NCI-H82 (cell line): Measurements from ENCODE around the gene PCDHGA6.
A peak's percentile ranks its signal among the peaks of the same experiment; 100 is the strongest.
"Not testable (repeated sequence)": the region's sequence is repeated elsewhere in the genome, so short reads cannot be mapped to it uniquely, and the experiment has no call there.

ENCODE experiments used
- DNase-seq: peaks from one replicate; lab custom pipeline; 2025; lab: John Stamatoyannopoulos, UW

Gene PCDHGA6

DNA sequence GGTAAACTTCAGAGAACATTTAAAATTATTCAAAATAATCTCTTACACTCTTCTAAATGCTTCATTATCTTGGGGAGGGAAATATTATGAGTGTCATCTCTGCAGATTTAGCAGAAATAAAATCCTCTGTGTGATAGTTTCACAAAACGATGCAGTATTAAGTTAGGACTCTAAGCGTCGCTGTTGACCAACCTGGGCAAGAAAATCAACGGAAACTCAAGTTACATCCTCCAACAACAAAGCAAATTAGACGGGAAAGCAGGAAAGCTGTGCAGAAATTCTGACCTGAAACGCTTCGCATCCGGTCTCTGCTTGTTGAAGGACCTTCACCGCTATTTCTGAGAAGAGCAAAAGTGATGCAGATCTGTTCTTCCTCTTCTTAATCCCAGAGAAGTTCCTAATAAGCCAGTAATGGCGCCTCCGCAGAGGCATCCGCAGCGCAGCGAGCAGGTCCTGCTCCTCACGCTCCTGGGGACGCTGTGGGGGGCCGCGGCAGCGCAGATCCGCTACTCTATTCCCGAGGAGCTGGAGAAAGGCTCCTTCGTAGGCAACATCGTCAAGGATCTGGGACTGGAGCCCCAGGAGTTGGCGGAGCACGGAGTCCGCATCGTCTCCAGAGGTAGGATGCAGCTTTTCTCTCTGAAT is at the start of gene PCDHGA6:
Gene PCDHGA6, plus strand, starts transcription at position 219 of the 645 bp plus-strand sequence. Its CDS starts 193 bp downstream, at position 412.
- DNase-seq = no peak

DNA sequence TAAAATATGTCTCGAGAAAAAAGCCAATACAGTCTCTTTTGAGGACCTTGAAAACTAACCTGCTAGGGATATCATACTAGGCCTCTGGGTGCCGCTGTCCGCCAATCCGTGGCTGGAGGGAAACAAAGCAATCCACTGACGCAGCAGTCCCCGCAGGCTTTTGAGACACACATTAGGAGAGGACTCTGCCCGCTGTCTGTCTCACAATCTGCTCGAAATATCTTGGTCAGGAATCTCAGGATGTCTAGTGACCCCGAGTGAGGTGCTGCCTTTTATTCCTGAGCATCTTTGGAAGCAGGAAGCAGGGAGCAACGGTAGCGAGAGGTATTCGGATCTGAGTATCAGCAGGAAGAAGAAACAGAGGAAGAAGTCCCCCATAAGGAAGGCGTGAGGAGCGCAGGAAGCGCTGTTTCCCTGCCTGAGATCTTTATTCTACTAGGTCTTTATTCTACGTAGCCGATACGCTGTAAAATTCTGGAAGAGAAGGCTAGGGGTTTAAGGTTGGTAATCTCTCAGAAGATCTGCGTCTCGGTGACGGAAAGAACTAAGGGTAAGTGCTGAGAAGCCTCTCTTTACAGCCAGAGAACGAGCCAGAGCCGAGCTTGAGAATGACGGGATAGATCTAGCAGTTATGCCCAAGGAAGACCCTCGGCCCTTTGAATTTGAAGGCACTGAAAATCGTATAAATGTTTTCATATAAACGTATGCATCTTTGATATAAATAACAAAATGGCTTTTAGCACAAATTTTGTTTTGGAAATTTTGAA is 47.4 kb upstream of the PCDHGA6 start:
- peak; percentile 66 for DNase-seq

DNA sequence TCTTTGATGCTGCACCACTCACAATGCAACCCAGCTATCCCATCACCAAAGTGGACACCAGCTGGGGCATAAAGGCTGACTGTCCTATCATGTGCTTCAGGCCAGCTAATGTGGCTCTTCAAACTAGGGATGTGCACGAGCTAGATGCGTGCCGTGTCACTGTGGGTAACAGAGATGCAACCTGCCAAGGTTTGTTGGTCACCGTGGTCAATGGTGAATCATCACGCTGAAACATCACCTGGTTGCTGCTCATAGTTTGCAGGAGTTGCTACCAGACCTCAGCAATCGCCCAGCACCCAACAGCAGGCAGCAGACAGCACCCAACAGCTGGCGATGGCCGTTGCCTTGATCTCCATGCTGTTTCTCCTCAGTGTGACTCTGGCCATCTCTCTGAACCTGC is 45.5 kb upstream of the PCDHGA6 start:
- no peak for DNase-seq

DNA sequence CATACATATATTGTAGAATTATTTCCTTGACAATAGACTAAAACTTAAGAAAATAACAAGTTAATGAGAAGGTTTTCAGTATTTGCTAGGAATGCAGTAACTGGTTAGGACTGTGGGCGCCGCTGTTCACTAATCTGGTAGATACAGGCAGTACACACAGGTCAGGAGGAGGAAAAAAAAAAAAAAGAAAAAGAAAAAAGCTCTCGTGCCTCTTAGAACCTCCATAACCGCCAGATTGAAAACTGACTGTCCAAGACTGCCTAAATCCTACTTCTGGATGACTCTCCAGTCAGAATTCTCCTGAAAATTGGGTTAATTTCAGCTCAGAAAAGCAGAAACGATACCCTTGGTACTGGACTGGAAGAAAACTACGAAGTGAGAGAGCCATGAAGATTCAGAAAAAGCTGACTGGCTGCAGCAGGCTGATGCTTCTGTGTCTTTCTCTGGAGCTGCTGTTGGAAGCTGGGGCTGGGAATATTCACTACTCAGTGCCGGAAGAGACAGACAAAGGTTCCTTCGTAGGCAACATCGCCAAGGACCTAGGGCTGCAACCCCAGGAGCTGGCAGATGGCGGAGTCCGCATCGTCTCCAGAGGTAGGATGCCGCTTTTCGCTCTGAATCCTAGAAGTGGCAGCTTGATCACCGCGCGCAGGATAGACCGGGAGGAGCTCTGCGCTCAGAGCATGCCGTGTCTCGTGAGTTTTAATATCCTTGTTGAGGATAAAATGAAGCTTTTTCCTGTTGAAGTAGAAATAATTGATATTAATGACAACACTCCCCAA is 43.2 kb upstream of the PCDHGA6 start, which contains the start of gene PCDHGA1:
Gene PCDHGA1, plus strand, starts transcription at position 216 of the 782 bp plus-strand sequence.
- peak; percentile 7 for DNase-seq

DNA sequence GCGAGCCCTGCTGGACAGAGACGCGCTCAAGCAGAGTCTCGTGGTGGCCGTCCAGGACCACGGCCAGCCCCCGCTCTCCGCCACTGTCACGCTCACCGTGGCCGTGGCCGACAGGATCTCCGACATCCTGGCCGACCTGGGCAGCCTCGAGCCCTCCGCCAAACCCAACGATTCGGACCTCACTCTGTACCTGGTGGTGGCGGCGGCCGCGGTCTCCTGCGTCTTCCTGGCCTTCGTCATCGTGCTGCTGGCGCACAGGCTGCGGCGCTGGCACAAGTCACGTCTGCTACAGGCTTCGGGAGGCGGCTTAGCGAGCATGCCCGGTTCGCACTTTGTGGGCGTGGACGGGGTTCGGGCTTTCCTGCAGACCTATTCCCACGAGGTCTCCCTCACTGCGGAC is 41.1 kb upstream of the PCDHGA6 start:
- not testable (repeated sequence) for DNase-seq

DNA sequence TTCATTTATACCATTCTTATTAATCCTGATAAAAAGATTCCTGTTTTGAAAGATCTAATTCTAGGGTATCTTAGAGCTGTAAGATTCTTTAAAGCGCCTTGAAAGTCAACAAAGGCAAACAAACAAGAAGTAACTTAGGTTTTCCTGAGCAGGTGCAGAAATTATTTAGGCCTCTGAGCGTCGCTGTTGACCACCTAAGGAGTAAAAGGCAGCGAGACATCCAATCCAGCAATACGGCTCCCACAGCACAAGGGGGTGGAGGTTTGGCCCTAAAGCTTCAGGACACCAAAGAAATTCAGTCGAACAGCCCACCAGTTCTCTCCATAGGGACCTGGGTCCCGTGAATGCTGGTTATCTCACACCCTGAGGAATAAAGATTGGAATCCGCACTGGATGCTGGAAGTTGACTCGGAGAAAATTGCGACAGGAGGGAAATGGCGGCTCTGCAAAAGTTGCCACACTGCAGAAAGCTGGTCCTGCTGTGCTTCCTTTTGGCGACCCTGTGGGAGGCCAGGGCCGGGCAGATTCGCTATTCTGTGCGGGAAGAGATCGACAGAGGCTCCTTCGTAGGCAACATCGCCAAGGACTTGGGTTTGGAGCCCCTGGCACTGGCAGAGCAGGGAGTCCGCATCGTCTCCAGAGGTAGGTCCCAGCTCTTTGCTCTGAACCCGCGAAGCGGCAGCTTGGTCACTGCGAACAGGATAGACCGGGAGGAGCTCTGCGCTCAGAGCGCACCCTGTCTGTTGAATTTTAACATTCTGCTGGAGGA is 35.0 kb upstream of the PCDHGA6 start, which contains the start of gene PCDHGA2:
Gene PCDHGA2, plus strand, starts transcription at position 223 of the 769 bp plus-strand sequence.
- DNase-seq = peak; percentile 21

DNA sequence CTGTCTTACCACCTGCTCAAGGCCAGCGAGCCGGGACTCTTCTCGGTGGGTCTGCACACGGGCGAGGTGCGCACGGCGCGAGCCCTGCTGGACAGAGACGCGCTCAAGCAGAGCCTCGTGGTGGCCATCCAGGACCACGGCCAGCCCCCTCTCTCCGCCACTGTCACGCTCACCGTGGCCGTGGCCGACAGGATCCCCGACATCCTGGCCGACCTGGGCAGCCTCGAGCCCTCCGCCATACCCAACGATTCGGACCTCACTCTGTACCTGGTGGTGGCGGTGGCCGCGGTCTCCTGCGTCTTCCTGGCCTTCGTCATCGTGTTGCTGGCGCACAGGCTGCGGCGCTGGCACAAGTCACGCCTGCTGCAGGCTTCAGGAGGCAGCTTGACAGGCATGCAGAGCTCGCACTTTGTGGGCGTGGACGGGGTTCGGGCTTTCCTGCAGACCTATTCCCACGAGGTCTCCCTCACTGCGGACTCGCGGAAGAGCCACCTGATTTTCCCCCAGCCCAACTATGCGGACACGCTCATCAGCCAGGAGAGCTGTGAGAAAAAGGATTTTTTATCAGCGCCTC is 32.8 kb upstream of the PCDHGA6 start:
- not testable (repeated sequence) for DNase-seq

DNA sequence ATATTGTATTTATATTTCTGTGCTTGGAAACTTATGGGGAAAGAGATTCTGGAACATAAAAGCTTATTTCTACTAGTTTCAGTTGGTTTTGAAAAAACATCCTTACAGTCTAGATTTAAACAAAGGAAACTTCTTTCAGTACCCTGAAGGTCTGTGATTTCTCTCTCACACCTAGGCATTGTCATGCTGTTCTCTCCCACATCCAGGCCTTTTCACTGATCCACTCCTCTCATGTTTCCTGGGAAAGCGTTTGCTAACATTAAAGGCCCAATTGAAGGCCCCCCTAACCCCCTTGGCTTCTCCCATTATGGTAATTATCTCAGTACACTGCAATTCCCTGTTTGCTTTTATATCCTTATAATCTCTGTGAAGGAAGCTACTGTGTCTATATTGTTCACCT is 30.9 kb upstream of the PCDHGA6 start:
- no peak for DNase-seq

DNA sequence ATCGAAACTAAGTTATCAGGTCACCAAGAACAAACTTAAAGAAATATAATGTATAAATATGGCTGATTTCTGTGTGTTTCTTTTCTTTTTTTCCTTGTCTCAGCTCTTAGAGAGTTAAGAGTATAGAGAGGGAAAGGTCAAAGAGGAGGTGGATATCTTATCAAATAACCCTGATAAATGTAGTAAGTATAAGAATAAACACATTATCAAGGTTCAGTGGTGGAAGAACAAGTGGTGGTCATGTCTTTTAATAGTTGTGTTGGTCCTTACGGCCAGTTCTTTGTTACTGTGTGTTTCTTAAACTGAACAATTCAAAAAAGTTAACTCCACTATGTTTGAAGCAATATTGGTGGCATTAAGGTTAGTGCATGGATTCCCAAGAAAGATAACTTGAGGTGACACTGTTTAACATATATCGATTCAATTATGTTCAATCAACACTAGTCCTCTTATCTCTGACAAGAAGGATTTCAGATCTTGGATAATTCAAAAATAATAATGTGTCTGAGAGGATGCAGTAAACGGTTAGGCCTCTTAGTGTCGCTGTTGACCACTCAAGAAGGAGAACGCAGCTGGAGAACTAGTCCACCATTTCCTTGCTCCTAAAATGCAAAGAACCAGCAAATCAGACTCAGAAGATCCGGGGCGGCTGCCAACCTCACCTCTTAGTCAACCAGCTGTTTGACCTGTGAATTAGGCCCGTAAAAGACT is 30.3 kb upstream of the PCDHGA6 start, which contains the start of gene PCDHGA3:
Gene PCDHGA3, plus strand, starts transcription at position 588 of the 711 bp plus-strand sequence. CDS start 205 bp downstream, outside the sequence.
- peak; percentile 16 for DNase-seq

DNA sequence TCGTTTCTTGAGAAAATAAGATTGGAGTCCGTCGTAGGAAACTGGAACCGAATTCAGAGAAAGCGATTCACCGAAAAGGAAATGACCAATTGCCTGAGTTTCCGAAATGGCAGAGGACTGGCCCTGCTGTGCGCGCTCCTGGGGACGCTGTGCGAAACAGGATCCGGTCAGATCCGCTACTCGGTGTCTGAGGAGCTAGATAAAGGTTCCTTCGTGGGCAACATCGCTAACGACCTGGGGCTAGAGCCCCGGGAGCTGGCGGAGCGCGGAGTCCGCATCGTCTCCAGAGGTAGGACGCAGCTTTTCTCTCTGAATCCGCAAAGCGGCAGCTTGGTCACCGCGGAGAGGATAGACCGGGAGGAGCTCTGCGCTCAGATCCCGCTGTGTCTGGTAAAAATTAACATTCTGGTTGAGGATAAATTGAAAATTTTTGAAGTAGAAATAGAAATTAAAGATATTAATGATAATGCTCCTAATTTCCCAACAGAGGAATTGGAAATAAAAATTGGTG is 29.7 kb upstream of the PCDHGA6 start:
- no peak for DNase-seq

DNA sequence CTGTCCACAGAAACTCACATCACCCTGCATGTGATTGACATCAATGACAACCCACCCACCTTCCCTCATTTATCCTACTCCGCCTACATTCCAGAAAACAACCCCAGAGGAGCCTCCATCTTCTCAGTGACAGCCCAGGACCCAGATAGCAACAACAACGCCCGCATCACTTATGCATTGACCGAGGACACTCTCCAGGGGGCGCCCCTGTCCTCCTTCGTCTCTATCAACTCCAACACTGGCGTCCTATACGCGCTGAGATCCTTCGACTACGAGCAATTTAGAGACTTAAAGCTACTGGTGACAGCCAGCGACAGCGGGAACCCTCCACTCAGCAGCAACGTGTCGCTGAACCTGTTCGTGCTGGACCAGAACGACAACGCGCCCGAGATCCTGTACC is 28.4 kb upstream of the PCDHGA6 start:
- no peak for DNase-seq

DNA sequence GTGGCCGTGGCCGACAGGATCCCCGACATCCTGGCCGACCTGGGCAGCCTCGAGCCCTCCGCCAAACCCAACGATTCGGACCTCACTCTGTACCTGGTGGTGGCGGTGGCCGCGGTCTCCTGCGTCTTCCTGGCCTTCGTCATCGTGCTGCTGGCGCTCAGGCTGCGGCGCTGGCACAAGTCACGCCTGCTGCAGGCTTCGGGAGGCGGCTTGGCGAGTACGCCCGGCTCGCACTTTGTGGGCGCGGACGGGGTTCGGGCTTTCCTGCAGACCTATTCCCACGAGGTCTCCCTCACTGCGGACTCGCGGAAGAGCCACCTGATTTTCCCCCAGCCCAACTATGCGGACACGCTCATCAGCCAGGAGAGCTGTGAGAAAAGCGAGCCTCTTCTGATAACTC is 27.7 kb upstream of the PCDHGA6 start:
- not testable (repeated sequence) for DNase-seq

DNA sequence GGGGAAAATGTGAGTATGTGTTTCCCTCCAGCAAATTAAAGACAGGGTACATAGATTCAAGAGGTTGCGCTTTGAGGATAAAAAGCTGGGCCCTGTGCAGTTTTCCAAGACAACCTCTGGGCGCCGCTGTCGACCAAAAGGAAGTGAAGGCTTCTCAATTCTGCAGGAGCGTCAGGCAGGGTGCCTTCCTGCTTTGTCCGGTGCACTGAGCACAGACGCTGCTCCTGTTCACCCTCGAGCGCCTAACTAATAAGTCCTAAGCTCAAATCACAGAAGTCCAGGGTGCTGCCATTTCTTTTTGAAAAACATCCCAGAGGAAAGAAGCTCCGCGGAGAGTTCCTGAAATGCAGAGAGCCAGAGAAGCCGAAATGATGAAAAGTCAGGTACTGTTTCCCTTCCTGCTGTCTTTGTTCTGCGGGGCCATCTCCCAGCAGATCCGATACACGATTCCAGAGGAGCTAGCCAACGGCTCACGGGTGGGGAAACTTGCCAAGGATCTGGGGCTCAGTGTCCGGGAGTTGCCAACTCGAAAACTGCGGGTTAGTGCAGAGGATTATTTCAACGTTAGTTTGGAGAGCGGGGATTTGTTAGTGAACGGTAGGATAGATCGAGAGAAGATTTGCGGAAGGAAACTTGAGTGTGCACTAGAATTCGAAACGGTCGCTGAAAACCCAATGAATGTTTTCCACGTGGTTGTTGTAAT is 23.6 kb upstream of the PCDHGA6 start, which contains the start of gene PCDHGB1:
Gene PCDHGB1, plus strand, starts transcription at position 183 of the 703 bp plus-strand sequence. Its CDS starts 162 bp downstream, at position 345.
- peak; percentile 78 for DNase-seq

DNA sequence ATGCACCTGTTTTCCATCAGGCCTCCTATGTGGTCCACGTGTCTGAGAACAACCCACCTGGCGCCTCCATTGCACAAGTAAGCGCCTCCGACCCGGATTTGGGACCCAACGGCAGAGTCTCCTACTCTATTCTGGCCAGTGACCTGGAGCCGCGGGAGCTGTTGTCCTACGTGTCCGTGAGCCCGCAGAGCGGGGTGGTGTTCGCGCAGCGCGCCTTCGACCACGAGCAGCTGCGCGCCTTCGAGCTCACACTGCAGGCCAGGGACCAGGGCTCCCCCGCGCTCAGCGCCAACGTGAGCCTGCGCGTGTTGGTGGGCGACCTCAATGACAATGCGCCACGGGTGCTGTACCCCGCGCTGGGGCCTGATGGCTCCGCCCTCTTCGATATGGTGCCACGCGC is 22.1 kb upstream of the PCDHGA6 start:
- DNase-seq = no peak

DNA sequence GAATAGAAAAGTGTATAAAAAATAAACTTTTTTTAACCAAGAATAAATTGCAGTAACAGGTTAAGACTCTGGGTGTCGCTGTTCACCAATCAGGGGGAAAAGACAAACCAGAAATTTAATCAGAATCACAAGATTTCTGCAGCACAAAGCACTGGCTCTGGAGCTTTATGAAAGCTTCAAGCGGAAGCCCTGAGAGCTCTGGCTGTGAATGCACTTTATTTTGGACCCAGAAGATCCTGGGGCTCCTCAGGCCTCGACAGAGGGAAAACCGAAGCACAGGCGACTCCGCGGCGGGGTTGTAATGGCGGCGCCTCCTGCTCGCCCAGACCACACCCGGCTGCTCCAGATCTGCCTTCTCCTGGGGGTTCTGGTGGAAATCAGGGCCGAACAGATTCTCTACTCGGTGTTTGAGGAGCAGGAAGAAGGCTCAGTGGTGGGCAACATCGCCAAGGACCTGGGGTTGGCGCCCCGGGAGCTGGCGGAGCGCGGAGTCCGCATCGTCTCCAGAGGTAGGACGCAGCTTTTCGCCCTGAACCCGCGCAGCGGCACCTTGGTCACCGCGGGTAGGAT is 18.7 kb upstream of the PCDHGA6 start, which contains the start of gene PCDHGA4:
Gene PCDHGA4, plus strand, starts transcription at position 122 of the 570 bp plus-strand sequence. Its CDS starts 87 bp downstream, at position 209.
- no peak for DNase-seq

DNA sequence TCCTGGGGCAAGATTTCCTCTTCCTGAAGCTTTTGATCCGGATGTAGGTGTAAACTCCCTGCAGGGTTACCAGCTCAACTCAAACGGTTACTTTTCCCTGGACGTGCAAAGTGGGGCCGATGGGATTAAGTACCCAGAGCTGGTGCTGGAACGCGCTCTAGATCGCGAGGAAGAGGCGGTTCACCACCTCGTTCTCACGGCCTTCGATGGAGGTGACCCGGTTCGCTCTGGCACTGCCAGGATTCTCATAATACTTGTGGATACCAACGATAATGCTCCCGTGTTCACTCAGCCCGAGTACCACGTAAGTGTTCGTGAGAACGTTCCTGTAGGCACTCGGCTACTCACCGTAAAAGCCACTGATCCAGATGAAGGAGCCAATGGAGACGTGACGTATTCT is 18.1 kb upstream of the PCDHGA6 start:
- DNase-seq = no peak

DNA sequence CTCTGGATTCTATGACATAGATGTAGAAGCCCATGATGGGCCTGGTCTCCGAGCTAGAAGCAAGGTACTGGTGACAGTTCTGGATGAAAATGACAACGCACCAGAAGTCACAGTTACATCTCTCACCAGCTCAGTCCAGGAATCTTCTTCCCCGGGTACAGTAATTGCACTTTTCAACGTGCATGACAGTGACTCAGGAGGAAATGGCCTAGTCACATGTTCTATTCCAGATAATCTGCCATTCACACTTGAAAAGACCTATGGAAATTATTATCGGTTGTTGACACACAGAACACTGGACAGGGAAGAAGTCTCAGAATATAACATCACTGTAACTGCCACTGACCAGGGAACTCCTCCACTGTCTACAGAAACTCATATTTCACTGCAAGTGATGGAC is 17.6 kb upstream of the PCDHGA6 start:
- no peak for DNase-seq

DNA sequence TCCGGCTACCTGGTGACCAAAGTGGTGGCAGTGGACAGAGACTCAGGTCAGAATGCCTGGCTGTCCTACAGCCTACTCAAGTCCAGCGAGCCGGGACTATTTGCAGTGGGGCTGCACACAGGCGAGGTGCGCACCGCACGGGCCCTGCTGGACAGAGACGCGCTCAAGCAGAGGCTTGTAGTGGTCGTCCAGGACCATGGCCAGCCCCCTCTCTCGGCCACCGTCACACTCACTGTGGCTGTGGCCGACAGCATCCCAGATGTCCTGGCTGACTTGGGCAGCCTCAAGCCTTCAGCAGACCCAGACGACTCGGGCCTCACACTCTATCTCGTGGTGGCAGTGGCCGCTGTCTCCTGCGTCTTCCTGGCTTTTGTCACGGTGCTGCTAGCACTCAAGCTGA is 16.7 kb upstream of the PCDHGA6 start:
- no peak for DNase-seq

DNA sequence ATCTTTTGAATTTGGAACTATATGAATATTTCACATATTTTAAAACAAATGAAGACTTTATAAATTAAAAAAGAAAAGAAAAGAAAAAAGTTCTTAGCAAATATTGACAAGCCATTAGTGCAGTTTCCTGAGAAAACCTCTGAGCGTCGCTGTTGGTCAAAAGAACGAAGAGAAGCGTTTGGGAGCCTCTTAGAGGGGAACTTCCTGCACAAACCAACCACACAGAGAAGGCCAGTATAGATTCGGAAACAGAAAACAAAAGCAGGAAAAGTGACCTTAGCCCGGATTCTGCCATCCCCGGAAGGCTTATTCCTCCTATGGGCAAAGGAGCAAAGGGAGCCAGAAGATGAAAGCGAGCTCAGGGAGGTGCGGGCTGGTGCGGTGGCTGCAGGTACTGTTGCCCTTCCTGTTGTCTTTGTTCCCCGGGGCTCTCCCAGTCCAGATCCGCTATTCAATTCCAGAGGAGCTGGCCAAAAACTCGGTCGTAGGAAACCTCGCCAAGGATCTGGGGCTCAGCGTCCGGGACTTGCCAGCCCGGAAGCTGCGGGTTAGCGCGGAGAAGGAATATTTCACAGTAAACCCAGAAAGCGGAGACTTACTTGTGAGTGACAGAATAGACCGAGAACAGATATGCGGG is 13.8 kb upstream of the PCDHGA6 start, which contains the start of gene PCDHGB2:
Gene PCDHGB2, plus strand, starts transcription at position 205 of the 637 bp plus-strand sequence. Its CDS starts 142 bp downstream, at position 347.
- DNase-seq = peak; percentile 4
